ENCODE measurements around the gene HSD17B14.

GRCh38 chr19:48818234-48818820 lies 18.0 kb downstream of the HSD17B14 start:
- no peak for TF ChIP-seq CTCF (IDR thresholded peaks at IDR 0.05)
- TF ChIP-seq POLR2A (IDR thresholded peaks at IDR 0.05) = no peak

Measured in right lobe of liver (tissue), 4 donors.